SKM-1 treated with dmso at 0.1 percent for 144 hours (cell line): ENCODE results near the gene CDRT15L2.
"Not testable (repeated sequence)": the region's sequence is repeated elsewhere in the genome, so short reads cannot be mapped to it uniquely, and the experiment has no call there.

Experiments
- DNase-seq: peaks from one replicate; lab custom pipeline; 2025; ENCODE audit not compliant: unreplicated experiment; lab: John Stamatoyannopoulos, UW

The CDRT15L2 gene

DNA sequence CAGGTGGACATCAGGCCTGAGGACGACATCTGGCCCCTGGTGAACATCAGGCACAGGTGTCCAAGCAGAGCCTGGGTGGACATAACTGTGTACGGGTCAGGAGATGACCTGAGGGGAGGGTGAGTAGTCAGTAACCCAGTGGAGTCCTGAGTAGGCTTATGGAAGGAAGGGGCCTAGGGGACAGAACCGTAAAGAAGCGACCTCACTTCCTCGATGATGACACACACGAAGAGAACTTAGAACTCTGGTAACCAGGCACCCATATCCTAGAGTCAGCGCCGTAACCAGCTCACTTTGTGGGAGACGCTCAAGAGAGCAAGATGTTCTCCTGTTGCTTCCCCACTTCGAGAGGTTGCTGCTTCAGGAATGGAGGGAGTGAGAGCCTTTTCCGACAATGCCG lies at the start of gene CDRT15L2:
TSS of gene CDRT15L2 (plus strand) at position 301 of the 400 bp plus-strand sequence. CDS start at position 321, 20 bp downstream.
- not testable (repeated sequence) for DNase-seq

GRCh38 chr17:20530104-20530503 lies 49.4 kb upstream of the CDRT15L2 start:
- not testable (repeated sequence) for DNase-seq

- DNase-seq, result not testable (repeated sequence)
Observed at GRCh38 chr17:20532544-20533090, 46.9 kb upstream of the CDRT15L2 start.

DNA sequence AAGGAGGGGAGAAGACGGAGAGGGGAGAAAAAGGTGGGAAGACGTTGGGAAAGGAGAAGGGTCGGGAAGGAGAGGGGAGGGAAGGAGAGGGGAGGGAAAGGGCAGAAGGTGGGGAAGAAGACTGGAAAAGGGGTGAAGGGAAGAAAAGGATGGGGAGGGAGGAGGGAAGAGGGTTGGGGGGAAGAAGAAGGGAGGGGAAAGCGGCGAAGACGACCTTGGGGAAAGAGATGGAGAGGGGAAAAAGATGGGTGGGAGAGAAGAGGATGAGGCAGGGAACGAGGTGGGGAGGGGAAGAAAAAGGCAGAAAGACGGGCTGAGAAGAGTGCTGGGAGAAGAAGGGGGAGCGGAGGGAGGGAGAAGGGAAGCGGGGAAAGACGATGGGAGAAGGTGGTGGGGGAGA lies 46.3 kb upstream of the CDRT15L2 start:
- DNase-seq, result not testable (repeated sequence)

GRCh38 chr17:20534711-20535550 lies 44.6 kb upstream of the CDRT15L2 start:
- not testable (repeated sequence) for DNase-seq

- not testable (repeated sequence) for DNase-seq
Observed at GRCh38 chr17:20540414-20540813, 39.1 kb upstream of the CDRT15L2 start.

DNA sequence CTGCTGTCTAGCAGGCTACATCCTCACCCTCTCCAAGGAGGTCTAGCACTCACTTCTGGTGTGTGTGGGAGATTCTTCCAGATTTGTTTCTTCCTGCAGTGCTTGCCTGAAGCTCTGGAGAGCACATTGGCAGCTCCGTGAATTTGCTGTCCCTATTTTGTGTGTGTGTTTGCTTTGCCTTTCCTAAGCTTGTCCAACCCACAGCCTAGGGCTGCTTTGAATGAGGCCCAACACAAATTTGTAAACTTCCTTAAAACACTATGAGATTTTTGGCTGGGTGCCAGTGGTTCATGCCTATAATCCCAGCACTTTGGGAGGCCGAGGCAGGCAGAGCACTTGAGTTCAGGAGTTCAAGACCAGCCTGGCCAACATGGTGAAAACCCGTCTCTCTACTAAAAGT lies 38.7 kb upstream of the CDRT15L2 start:
- DNase-seq, result not testable (repeated sequence)

- DNase-seq, result not testable (repeated sequence)
Observed at GRCh38 chr17:20541853-20542546, 37.5 kb upstream of the CDRT15L2 start.

DNA sequence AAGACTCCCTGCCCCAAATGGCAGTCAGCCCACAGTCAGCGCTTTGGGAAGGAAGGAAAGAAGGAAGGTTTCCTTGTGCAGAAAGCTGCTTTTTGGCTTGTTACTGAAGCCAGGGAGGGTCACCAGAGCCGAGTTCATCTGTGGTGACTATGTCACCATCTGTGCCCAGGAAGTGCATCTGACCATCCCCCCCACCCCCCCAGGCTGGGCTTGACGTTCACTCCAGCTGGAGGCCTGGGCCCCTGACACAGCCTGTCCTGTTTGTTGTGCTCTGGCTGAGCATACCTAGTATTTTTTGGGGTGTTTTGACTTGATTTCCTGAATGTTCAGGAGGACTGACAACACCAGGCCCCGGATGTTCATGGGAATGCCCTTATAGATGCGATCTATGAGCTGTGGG lies 31.6 kb upstream of the CDRT15L2 start:
- not testable (repeated sequence) for DNase-seq

DNA sequence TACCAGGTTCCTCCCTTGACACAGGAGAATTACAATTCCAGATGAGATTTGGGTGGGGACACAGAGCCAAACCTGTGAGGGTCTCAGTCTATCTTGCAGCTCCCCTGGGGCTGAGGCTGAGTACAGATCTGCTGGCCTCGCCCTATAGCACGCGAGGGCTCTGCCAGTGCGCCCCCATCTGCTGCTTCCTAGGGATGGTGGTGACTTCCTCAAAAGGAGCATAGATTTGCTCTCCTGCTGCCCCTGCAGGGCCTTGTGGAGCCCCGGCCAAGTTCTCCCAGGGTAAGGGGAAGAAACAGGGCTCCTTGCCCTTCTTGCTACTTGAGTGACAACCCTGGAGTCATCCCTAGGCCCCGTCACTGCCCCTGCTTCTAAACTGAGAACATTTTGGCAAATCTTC lies 26.6 kb upstream of the CDRT15L2 start:
- not testable (repeated sequence) for DNase-seq

- not testable (repeated sequence) for DNase-seq
Observed at GRCh38 chr17:20554728-20555127, 24.8 kb upstream of the CDRT15L2 start.

DNA sequence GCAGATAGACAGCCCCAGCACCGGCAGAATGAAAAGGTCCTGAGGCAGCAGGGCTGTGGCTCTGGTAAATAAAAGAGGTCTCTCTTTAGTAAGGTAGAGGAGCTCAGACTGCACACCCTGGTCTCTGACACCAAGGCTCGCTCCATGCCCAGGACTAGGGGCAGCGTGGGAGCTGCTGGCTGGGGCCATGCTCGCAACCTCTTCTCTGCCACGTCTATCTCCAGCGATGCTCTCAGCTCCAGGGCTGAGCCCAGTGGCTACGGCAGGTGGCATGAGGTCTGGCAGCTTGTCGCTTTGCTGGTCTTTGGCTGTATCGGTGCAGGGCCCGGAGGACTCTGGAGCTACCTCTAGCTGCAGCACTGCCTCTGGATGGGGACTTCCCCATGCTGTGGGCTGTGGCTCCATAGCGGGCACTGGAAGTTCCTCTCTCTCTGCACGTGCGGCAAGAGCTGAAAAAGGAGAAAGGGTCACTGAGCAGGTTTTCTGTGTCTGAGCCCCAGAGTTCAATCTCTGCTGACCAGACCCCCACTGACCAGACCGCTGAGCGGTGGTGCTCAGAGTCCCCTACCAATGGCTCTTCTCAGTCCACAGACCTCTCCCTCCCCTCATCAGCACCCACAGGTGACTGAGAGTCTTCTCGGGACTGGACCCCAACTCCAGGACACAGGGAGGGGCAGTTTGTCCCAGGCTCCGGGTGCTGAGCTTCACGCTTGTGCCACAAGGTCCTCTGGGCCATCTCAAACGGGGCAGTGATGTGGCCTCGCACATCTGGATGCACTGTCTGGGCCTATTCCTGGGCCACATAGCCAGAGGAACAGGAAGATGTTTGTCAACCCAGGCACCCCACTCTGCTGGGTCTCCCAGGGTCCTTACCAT lies 24.2 kb upstream of the CDRT15L2 start:
- not testable (repeated sequence) for DNase-seq

GRCh38 chr17:20558096-20558495 lies 21.4 kb upstream of the CDRT15L2 start:
- DNase-seq, result not testable (repeated sequence)

DNA sequence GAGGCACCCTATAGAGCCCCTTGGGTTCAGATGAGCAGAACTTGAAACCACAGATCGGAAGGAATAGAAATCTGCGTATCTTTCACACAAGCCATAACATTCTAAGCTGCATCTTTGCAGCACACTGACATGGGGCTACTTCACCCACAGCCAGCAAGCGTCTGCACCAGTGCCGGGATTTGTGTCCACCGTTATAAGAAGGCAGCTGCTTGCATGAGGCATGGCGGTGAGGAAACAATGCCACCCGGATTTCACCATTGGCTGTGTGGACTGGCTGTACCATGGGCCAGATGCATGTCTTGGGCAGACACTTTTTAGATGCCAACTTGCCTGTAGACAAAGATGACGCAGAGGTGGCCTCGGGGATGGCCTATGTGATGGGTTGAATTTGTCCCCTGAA lies 20.5 kb upstream of the CDRT15L2 start:
- not testable (repeated sequence) for DNase-seq

GRCh38 chr17:20562587-20562986 lies 16.9 kb upstream of the CDRT15L2 start:
- DNase-seq, result no peak

- not testable (repeated sequence) for DNase-seq
Observed at GRCh38 chr17:20565245-20565644, 14.3 kb upstream of the CDRT15L2 start.

GRCh38 chr17:20565711-20566110 lies 13.8 kb upstream of the CDRT15L2 start:
- DNase-seq, result no peak

GRCh38 chr17:20566736-20567135 lies 12.8 kb upstream of the CDRT15L2 start:
- not testable (repeated sequence) for DNase-seq

GRCh38 chr17:20567421-20567820 lies 12.1 kb upstream of the CDRT15L2 start:
- DNase-seq, result not testable (repeated sequence)

DNA sequence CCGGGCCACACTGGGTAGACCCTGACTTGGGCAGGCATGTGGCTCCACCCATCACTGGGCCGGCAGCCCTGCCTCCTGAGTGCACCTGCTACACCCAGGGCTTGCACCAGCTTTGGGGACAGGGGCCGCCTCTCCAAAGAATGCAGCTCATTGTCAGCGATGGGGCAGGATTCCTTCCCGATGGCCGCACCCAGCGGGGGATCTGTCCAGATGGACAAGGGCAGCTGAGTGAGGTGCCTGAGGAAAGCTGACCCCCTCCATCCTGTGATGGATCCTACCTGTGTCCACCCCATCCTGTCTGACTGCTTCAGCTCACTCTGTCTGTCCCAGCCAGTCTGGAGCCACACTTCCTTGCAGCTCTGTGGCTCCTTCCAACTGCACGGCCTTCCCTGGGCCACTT lies 10.9 kb upstream of the CDRT15L2 start:
- not testable (repeated sequence) for DNase-seq

DNA sequence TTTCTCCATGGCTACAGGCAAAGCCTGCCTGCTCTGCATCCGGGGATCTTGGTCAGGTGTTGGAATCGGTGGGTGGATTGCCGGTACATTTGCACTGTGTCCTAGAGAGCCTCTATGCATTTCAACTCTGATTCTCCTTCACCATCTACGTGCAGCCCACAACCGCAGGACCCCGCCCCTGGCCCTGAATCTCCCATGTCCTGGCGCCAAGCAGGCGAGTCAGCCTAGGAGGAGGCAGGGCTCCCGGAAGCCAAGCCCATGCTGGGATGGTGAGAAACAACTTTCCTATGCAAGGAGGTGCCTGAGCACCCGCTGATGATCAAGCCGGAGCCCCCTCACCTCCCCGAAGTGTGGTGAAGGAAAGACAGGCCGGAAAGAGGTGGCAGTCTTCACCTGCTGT lies 7.9 kb upstream of the CDRT15L2 start:
- DNase-seq, result not testable (repeated sequence)
